H1 (cell line): ENCODE results near the gene ITGA4. TPM values are rescaled to one million over a fixed set of nuclear protein-coding genes. Genes with fewer than 3 reads are reported as not detected.
A peak's percentile ranks its signal among the peaks of the same experiment; 100 is the strongest.

Source experiments
- CTCF ChIA-PET: fragments of 300-600 bp; sonication (Branson Sonifier 250); formaldehyde crosslinking; loops from one replicate; lab custom pipeline; 2021; ENCODE audit not compliant: partially characterized antibody; lab: Charles Lee
- POLR2A ChIA-PET: fragments of 300-600 bp; sonication (Branson Sonifier 250); formaldehyde crosslinking; loops from one replicate; lab custom pipeline; 2021; ENCODE audit warnings: inconsistent platforms; ENCODE audit not compliant: partially characterized antibody; lab: Charles Lee
- DNase-seq, 2 experiments: peaks; one replicate each; pipeline versions ENCODE4 v3.0.0 to v3.0.0-alpha.2; 2010 to 2022; ENCODE audit warnings: low spot score in 2 of 2, low read depth in 1 of 2, mixed read lengths in 1 of 2
- FAIRE-seq: peaks from 2 replicates; lab custom pipeline; 2011; peaks lifted over from hg19 to GRCh38; lab: Jason Lieb, UNC
- H2AFZ ChIP-seq: 2 replicates; pipeline ENCODE4 v1.8.1; 2012; ENCODE audit warnings: low read length, inconsistent platforms
- H2AK5ac ChIP-seq: 2 replicates; pipeline ENCODE4 v1.6.1; 2013; ENCODE audit warnings: low read depth, low read length
- H2BK120ac ChIP-seq: replicated peaks from 2 replicates; pipeline ENCODE3; 2013; ENCODE audit warnings: low read depth, low read length, inconsistent platforms
- H2BK12ac ChIP-seq: 2 replicates; pipeline ENCODE4 v1.6.1; 2013; ENCODE audit warnings: low read depth, low read length
- H2BK15ac ChIP-seq: 2 replicates; pipeline ENCODE4 v1.6.1; 2013; ENCODE audit warnings: low read length
- H2BK20ac ChIP-seq: 2 replicates; pipeline ENCODE4 v1.6.1; 2013; ENCODE audit warnings: low read length
- H2BK5ac ChIP-seq: 2 replicates; pipeline ENCODE4 v1.6.1; 2013; ENCODE audit warnings: low read depth, low read length
- H3K14ac ChIP-seq: 2 replicates; pipeline ENCODE4 v1.6.1; 2013; ENCODE audit warnings: inconsistent platforms; ENCODE audit not compliant: insufficient read length
- H3K18ac ChIP-seq: 2 replicates; pipeline ENCODE4 v1.6.1; 2013; ENCODE audit warnings: low read length; ENCODE audit errors: extremely low read depth
- H3K23ac ChIP-seq: 2 replicates; pipeline ENCODE4 v1.6.1; 2013; ENCODE audit warnings: inconsistent platforms; ENCODE audit not compliant: insufficient read length
- H3K23me2 ChIP-seq: 2 replicates; pipeline ENCODE4 v1.6.1; 2013; ENCODE audit warnings: low read depth, low read length
- H3K27ac ChIP-seq: 2 replicates; pipeline ENCODE4 v1.6.1; 2011; ENCODE audit warnings: low read depth, low read length, inconsistent platforms
- H3K27me3 ChIP-seq, 4 experiments: replicated peaks in 1 of 4; 1 replicate in 1 of 4; 2 replicates in 3 of 4; pipeline versions ENCODE4 v1.6.1 to v1.8.1; 2011 to 2013; ENCODE audit warnings: low read length in 3 of 4, mild to moderate bottlenecking in 3 of 4, inconsistent platforms in 2 of 4, mixed read lengths in 2 of 4, moderate library complexity in 1 of 4; ENCODE audit not compliant: control insufficient read depth in 3 of 4, insufficient read depth in 3 of 4; ENCODE audit errors: extremely low read depth in 1 of 4
- H3K36me3 ChIP-seq, 4 experiments: 2 replicates each; pipeline versions ENCODE4 v1.6.1 to v1.8.1; 2011 to 2013; ENCODE audit warnings: mild to moderate bottlenecking in 4 of 4, low read length in 3 of 4, moderate library complexity in 2 of 4, control low read depth in 1 of 4, inconsistent platforms in 1 of 4; ENCODE audit not compliant: insufficient read depth in 4 of 4, control insufficient read depth in 2 of 4
- H3K4ac ChIP-seq: replicated peaks from 2 replicates; pipeline ENCODE3; 2013; ENCODE audit warnings: low read length, low read depth, mixed read lengths, inconsistent platforms; ENCODE audit not compliant: insufficient read length
- H3K4me1 ChIP-seq, 4 experiments: replicated peaks in 1 of 4; 1 replicate in 1 of 4; 2 replicates in 3 of 4; pipeline versions ENCODE4 v1.6.1 to v1.8.1; 2011 to 2013; ENCODE audit warnings: low read length in 3 of 4, inconsistent platforms in 2 of 4, mixed read lengths in 1 of 4; ENCODE audit not compliant: insufficient read depth in 4 of 4, control insufficient read depth in 3 of 4
- H3K4me2 ChIP-seq, 2 experiments: 2 replicates each; pipeline versions ENCODE4 v1.6.1 to v1.8.1; 2011 to 2013; ENCODE audit warnings: low read depth in 2 of 2, low read length in 2 of 2, control low read depth in 1 of 2, inconsistent platforms in 1 of 2, mild to moderate bottlenecking in 1 of 2; ENCODE audit not compliant: insufficient read depth in 1 of 2
- H3K4me3 ChIP-seq, 4 experiments: fragments of 200-600, 300-600 bp in 1 of 4; sonication (generic), shearing (Covaris generic), sonication (Bioruptor Twin) in 1 of 4; 2 replicates each; pipeline versions ENCODE4 v1.5.1 to v1.8.1; 2011 to 2016; ENCODE audit warnings: low read length in 4 of 4, low read depth in 3 of 4, control low read depth in 2 of 4, inconsistent platforms in 2 of 4, mild to moderate bottlenecking in 2 of 4, mixed read lengths in 1 of 4, moderate library complexity in 1 of 4; ENCODE audit not compliant: insufficient read depth in 2 of 4; ENCODE audit errors: extremely low read depth in 1 of 4
- H3K56ac ChIP-seq: replicated peaks from 2 replicates; pipeline ENCODE3; 2013; ENCODE audit warnings: low read depth, mild to moderate bottlenecking, mixed read lengths, low read length, inconsistent platforms; ENCODE audit not compliant: insufficient read length
- H3K79me1 ChIP-seq: 2 replicates; pipeline ENCODE4 v1.6.1; 2013; ENCODE audit warnings: low read depth, low read length, control low read depth
- H3K79me2 ChIP-seq, 2 experiments: 2 replicates each; pipeline versions ENCODE4 v1.6.1 to v1.8.1; 2012 to 2013; ENCODE audit warnings: low read length in 2 of 2, mild to moderate bottlenecking in 2 of 2, inconsistent platforms in 1 of 2; ENCODE audit not compliant: insufficient read depth in 2 of 2, control insufficient read depth in 1 of 2
- H3K9ac ChIP-seq, 4 experiments: replicated peaks in 1 of 4; 1 replicate in 1 of 4; 2 replicates in 3 of 4; pipeline versions ENCODE4 v1.6.1 to v1.8.1; 2011 to 2013; ENCODE audit warnings: low read depth in 3 of 4, low read length in 3 of 4, control low read depth in 2 of 4, mild to moderate bottlenecking in 2 of 4, moderate library complexity in 2 of 4, inconsistent platforms in 1 of 4; ENCODE audit errors: extremely low read depth in 1 of 4
- H3K9me3 ChIP-seq, 2 experiments: 2 replicates each; pipeline versions ENCODE4 v1.6.1 to v1.8.1; 2012 to 2013; ENCODE audit warnings: mild to moderate bottlenecking in 2 of 2, moderate library complexity in 2 of 2, control low read depth in 1 of 2, inconsistent platforms in 1 of 2, low read depth in 1 of 2, low read length in 1 of 2, mixed read lengths in 1 of 2; ENCODE audit not compliant: insufficient read depth in 2 of 2
- H4K20me1 ChIP-seq, 2 experiments: replicated peaks in 1 of 2; 2 replicates each; pipeline versions ENCODE3 to v1.8.1; 2011 to 2013; ENCODE audit warnings: inconsistent platforms in 2 of 2, low read length in 2 of 2, mild to moderate bottlenecking in 1 of 2; ENCODE audit not compliant: insufficient read depth in 2 of 2, control insufficient read depth in 1 of 2
- H4K5ac ChIP-seq: 2 replicates; pipeline ENCODE4 v1.6.1; 2013; ENCODE audit warnings: low read length, low read depth, mixed read lengths, inconsistent platforms; ENCODE audit not compliant: insufficient read length
- H4K8ac ChIP-seq: 2 replicates; pipeline ENCODE4 v1.8.0; 2013; ENCODE audit warnings: mild to moderate bottlenecking, moderate library complexity, low read length, inconsistent platforms; ENCODE audit not compliant: insufficient read depth; ENCODE audit errors: extremely low read depth
- H4K91ac ChIP-seq: replicated peaks from 2 replicates; pipeline ENCODE3; 2013; ENCODE audit warnings: low read length, mixed read lengths, inconsistent platforms; ENCODE audit not compliant: insufficient read length
- FOSL1 ChIP-seq: IDR thresholded peaks from 2 replicates; pipeline ENCODE4 v1.6.1; 2011; ENCODE audit warnings: mild to moderate bottlenecking, low read depth, low read length, moderate library complexity; ENCODE audit not compliant: insufficient read depth
- WGBS, 2 experiments: shearing (Covaris generic) in 1 of 2; methylation state at CpG; one replicate each; pipeline versions ENCODE4 v1.1.6 to v1.1.7; 2013 to 2015; ENCODE audit warnings: low lambda C conversion rate in 2 of 2, mixed read lengths in 2 of 2, inconsistent platforms in 1 of 2, low coverage in 1 of 2, missing lambda C conversion rate in 1 of 2; ENCODE audit not compliant: insufficient replicate concordance in 2 of 2, insufficient coverage in 1 of 2, insufficient read length in 1 of 2; ENCODE audit errors: extremely low coverage in 1 of 2, missing lambda C conversion rate in 1 of 2; 5-methylcytosine and 5-hydroxymethylcytosine counted together
- polyA plus RNA-seq, 7 experiments: library from polyadenylated mRNA; depleted of rRNA in 3 of 7; stranded (reverse) in 5 of 7; unstranded in 2 of 7; fragments of >200 nt in 5 of 7; fragments of 200-250 nt in 2 of 7; gene quantifications; 1 replicate in 5 of 7; 2 replicates in 1 of 7; 4 replicates in 1 of 7; pipeline versions ENCODE4 v1.2.1 to v1.2.3, GENCODE V29; 2011 to 2013; ENCODE audit warnings: missing spikeins in 2 of 7, mixed read lengths in 2 of 7
- total RNA-seq: library from RNA; stranded (reverse); fragmentation: NEBNext Ultra II Directional; extraction: Animal tissue kit (Norgen Biotek cat#: 25700); gene quantifications from 2 replicates; pipeline ENCODE4 v1.2.1, GENCODE V29; 2021

Gene ITGA4
- total and polyA plus RNA-seq, 2 of the 8 experiments (the other 6 are each of a cell fraction or from before 2014, with no cell fraction given), result 0.60 to 2.1 TPM

DNA sequence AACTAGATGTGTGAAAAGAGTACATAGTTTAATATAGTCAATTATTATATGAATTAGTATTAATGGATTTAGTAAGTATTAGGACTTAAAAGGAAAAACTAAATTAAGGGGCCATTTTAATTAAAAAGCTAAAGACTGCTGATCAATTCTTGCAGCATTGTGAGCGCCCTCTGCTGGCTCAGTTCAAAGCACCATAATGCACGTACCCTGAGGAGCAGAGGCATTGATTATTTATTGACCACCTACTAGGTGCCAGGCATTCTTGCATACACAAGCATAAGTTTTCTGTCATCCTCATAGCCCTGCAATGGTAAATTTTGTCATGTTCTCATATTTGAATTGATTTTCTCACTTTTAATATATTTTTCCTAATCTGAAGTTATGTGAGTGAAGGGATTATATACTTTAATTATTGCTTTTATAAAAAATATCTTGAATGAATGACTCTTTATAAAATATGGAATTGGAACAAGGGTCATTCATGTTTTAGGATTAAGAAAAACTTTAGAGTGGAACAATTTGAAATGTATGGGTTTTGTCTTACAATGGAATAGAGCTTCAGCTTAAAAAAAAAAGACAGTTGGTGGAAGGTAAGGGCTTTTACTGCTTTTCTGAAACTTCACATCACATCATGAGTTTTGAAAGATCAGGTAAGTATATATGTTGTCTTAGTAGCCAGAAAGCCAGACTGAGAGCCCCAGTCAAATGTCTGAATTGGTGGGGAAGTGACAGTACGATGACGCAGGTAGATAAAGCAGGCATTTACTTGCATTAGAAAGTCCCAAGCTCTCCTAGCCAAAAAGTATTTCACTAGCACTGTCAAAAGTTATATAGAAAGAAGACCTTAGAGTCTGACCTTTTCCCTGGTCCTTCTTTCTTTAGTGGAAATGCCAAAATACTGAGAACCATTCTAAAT is 9.7 kb downstream of the ITGA4 start:
- POLR2A ChIA-PET, result interaction anchor here (1.0 kb wide), 1 partner anchor 10 kb away, joined by 3 read pairs; no protein-coding TSS in a partner anchor
- Histone ChIP-seq H3K27ac (no peak overlapping the region), H3K56ac (no peak overlapping the region), H3K14ac (no peak overlapping the region), H3K4ac (no peak overlapping the region), H3K79me1 (no peaks in the 10 kb centered on the region), H4K8ac (no peak overlapping the region), H3K27me3 (no peaks in the 10 kb centered on the region), H2BK12ac (no peak overlapping the region), H3K79me2 (no peaks in the 10 kb centered on the region), H3K9ac (no peak overlapping the region), H2BK5ac (no peak overlapping the region), H3K9me3 (no peaks in the 10 kb centered on the region), H3K18ac (no peak overlapping the region), H4K91ac (no peak overlapping the region), H2AFZ (no peak overlapping the region), H2BK20ac (no peak overlapping the region), H3K4me2 (no peak overlapping the region), H3K4me3 (no peak overlapping the region), H3K23ac (no peak overlapping the region), H2BK15ac (no peak overlapping the region), H4K5ac (no peak overlapping the region), H4K20me1 (no peaks in the 10 kb centered on the region), H2AK5ac (no peak overlapping the region), H2BK120ac (no peak overlapping the region), H3K36me3 (no peaks in the 10 kb centered on the region), H3K4me1 (peaks cover 0 to 5% (median 0%) of the 10 kb centered on the region in 4 experiments; a peak in 1 of 7 replicates), H3K23me2 (no peaks in the 10 kb centered on the region)
- FAIRE-seq (no peak), DNase-seq (peak in 1 of 2 experiments; percentile 76)
- CTCF ChIA-PET, result interaction anchor here (0.6 to 3.9 kb wide), 44 partner anchors 8 to 1343 kb away, joined by 3 to 33 read pairs (median 4); partner anchors contain the start of gene ITGA4
- 52% methylated on average over 4 of the region's 4 CpGs; no CpG with 5 or more reads in 1 of the 2 experiments for WGBS, 2 experiments
- TF ChIP-seq FOSL1, result no peak
